Measurements from ENCODE around the gene BUD13. TPM values are rescaled to one million over a fixed set of nuclear protein-coding genes. Genes with fewer than 3 reads are reported as not detected.
"Not testable (repeated sequence)": the region's sequence is repeated elsewhere in the genome, so short reads cannot be mapped to it uniquely, and the experiment has no call there.

The BUD13 gene
- total RNA-seq, 4 donors from 2014 or later, result 9.7 to 18.8 (median 12.0) TPM

DNA sequence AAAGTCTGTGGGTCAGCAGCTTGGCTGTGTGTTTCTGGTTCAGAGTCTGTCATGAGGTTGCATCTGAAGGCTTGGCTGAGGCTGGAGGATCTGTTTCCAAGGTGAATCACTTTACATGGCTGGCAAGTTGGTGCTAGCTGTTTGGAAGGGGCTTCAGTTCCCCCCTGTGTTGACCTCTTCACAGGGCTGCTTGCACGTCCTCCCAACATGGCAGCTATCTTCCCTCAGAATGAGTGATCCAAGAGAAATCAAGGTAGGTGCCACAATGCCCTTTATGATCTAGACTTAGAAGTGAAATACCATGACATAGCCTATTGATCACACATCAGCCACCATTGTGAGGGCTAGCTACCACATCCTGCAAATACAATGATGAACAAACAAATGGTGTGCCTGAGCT lies 40.4 kb upstream of the BUD13 start:
- no peak for DNase-seq (ENCODE audit: low spot score)
- TF ChIP-seq, protein P1, sequence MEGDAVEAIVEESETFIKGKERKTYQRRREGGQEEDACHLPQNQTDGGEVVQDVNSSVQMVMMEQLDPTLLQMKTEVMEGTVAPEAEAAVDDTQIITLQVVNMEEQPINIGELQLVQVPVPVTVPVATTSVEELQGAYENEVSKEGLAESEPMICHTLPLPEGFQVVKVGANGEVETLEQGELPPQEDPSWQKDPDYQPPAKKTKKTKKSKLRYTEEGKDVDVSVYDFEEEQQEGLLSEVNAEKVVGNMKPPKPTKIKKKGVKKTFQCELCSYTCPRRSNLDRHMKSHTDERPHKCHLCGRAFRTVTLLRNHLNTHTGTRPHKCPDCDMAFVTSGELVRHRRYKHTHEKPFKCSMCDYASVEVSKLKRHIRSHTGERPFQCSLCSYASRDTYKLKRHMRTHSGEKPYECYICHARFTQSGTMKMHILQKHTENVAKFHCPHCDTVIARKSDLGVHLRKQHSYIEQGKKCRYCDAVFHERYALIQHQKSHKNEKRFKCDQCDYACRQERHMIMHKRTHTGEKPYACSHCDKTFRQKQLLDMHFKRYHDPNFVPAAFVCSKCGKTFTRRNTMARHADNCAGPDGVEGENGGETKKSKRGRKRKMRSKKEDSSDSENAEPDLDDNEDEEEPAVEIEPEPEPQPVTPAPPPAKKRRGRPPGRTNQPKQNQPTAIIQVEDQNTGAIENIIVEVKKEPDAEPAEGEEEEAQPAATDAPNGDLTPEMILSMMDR (IDR thresholded peaks at IDR 0.05), result no peak
- no peak for ATAC-seq (ENCODE audit: low FRiP score)

DNA sequence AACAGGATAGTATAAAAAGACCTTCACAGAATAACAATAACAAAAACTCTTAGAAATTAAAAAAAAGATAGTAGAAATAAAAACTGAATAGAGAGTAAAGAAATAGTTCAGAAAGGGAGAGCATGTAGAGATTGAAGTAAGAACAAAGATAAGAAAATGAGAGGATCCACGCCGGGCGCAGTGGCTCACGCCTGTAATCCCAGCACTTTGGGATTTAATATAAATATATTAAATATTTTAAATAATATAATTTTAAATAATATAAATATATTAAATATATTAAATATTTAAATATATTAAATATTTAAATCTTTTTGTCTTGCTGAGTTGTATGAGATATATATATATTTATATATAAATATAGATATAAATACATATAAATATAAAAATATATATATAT lies 39.3 kb upstream of the BUD13 start:
- ATAC-seq (ENCODE audit: low FRiP score) (no peak), DNase-seq (ENCODE audit: low spot score) (no peak)
- TF ChIP-seq, protein P1 (IDR thresholded peaks at IDR 0.05), result no peak

DNA sequence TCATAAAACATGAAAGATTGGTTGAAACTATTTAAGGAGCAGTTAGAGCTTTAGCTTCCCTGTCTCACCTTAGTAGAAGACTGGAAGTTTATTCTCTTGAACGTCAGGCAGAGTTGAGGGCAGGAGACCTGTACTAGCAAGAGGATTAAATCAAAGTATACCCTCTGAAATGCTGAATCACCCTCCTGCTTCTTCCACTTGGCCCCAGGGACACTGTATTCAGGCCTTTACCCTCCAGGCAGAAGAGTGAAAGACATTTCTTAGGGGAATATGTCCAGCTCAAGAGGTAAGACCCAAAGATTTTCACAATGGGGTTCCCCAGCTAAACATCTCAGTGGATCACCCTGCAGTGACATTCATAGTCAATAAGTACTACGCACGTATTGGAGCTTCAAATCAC lies 38.4 kb upstream of the BUD13 start:
- TF ChIP-seq, protein P1 (IDR thresholded peaks at IDR 0.05), result no peak
- DNase-seq (ENCODE audit: low spot score) (no peak), ATAC-seq (ENCODE audit: low FRiP score) (no peak)

DNA sequence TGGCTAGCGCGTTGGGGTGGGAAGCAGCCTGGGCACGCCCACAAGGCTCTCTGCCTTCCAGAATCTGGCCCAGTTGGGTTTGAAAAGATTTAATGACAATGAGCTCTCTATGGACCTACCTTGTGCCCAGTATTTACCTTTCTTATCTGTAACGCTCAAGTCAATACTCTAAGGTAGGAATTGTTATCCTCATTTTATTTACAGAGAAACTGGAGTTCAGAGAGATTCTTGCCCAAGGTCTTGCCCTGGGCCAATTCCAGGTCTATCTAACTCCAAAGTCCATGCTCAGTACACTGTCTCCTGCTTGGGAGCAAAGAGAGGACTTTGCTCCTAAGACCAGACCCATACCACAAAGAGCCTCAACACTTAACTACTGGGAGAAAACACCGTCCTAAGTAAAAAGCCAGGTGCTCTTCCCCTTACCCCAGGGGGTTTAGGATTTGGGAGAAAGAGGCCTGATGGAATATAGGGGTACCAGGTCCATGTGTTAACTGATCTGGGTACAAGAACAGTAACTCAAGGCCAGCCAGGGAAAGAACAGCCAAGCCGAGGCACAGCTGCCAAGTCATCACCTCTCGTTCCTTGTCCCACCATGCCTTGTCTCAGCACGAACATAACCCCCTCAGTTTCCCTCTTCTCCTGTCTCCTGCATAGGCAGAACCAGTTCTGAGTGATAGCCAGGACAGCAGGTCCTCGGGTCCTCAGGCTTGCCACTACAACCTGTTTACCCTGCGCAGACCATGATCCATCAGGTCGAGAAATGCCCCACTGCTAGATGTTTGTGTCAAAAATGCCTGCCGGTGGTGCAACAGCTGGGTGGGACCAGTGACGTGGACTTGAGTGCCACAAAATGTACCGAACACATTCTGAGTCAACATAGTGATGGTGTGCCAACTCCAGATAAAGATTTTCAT lies 35.7 kb upstream of the BUD13 start:
- no peak for DNase-seq (ENCODE audit: low spot score)
- TF ChIP-seq, protein P1 (IDR thresholded peaks at IDR 0.05), result no peak
- no peak for ATAC-seq (ENCODE audit: low FRiP score)

DNA sequence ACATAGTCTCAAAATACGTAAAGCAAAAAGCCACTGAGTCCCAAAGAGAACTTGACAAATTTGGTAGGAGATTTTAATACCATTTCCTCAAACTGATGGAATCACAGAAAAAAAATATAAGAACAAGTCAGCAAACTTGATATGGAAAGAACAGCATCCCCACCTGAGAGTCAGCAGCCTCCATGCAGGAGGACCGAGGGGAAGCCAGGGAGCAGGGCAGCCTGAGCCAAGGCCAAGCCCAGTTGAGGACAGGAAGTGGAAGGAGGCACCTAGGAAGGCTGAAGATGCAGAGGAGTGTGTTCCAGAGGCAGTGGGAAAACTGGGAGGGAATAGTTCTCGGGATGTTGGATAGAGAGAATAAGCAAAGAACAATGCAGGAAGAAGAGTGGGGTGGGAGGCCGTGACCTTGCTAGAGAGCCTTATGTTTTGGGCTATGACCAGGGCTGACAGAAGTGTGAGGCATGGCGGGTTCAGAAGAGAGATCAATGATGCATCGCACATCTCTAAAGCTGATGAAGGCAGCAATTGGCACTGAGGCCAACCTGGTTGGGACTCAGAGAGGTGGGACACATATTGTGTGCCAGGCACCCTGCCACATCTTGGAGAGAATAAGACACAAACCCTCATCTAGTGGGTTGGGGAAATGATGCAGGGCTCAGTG lies 34.9 kb upstream of the BUD13 start:
- TF ChIP-seq, protein P1 (IDR thresholded peaks at IDR 0.05), result no peak
- ATAC-seq (ENCODE audit: low FRiP score), result no peak
- DNase-seq (ENCODE audit: low spot score), result no peak

DNA sequence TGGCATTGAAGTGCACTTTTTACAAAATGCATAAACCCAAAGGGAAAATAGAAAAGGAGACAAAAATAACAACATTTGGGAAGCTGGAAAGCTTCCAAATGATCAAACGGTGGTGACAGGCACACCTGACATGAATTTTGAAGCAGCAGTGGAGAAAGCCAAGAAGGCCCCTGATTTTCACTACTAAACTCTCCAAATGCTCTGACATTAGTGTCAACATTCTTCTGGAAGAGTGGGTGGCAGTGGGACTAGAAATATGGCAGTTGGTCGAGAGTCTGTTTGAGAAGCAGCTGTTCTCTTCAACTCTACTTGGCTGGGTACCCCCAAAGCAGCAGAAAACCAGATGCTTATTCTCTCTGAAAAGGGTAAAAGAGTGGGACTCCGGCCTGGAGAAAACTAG lies 31.2 kb upstream of the BUD13 start:
- TF ChIP-seq, protein P1 (IDR thresholded peaks at IDR 0.05), result no peak
- no peak for ATAC-seq (ENCODE audit: low FRiP score)

DNA sequence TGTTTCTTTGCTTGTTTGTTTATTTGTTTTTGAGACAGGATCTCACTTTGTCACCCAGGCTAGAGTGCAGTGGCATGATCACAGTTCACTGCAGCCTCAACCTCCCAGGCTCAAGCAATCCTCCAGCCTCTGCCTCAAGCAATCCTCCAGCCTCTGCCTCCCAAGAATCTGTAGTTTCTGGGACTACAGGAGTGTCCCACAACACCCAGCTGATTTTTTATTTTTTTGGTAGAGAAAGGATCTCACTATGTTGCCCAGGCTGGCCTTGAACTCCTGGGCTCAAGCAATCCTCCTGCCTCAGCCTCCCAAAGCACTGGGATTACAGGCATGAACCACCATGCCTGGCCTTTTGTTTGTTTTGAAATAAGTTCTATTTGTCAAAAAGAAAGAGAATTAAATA lies 28.9 kb upstream of the BUD13 start:
- not testable (repeated sequence) for DNase-seq (ENCODE audit: low spot score); ATAC-seq (ENCODE audit: low FRiP score)

More for the DNA sequence above, 31.2 kb upstream of the BUD13 start:
- DNase-seq (ENCODE audit: low spot score), result no peak
